AG04450 (cell line): ENCODE results near the gene MTURN. TPM values are rescaled to one million over a fixed set of nuclear protein-coding genes. Genes with fewer than 3 reads are reported as not detected.

ENCODE experiments used
- CTCF ChIA-PET: fragments of 300-600, 350-600 bp; formaldehyde crosslinking; extraction: SDS; loops from one replicate; lab custom pipeline; 2022; ENCODE audit warnings: antibody characterized with exemption, inconsistent platforms; lab: Charles Lee
- POLR2A ChIA-PET: fragments of 350-600 bp; formaldehyde crosslinking; extraction: SDS; loops from one replicate; lab custom pipeline; 2021; ENCODE audit warnings: antibody characterized with exemption, inconsistent platforms; lab: Yijun Ruan, JAX
- DNase-seq: peaks from one replicate; pipeline ENCODE4 v3.0.0-alpha.2; 2011; ENCODE audit warnings: low read depth, low spot score
- H3K27ac ChIP-seq: one replicate; pipeline ENCODE4 v1.5.1; 2012; ENCODE audit warnings: low read depth, low read length, control low read depth
- H3K27me3 ChIP-seq: one replicate; pipeline ENCODE4 v1.6.0; 2012; ENCODE audit warnings: low read length; ENCODE audit not compliant: control insufficient read depth, insufficient read depth
- H3K4me3 ChIP-seq: 2 replicates; pipeline ENCODE4 v1.5.1; 2011; ENCODE audit warnings: mild to moderate bottlenecking, low read depth, low read length, control low read depth
- H3K9me3 ChIP-seq: 2 replicates; pipeline ENCODE4 v1.5.1; 2012; ENCODE audit warnings: low read length; ENCODE audit not compliant: control insufficient read depth, insufficient read depth
- CTCF ChIP-seq: IDR thresholded peaks from 2 replicates; pipeline ENCODE4 v1.5.1; 2011; ENCODE audit warnings: low read depth, low read length, control low read depth, inconsistent platforms
- polyA plus RNA-seq: library from polyadenylated mRNA; depleted of rRNA; stranded (reverse); fragments of >200 nt; gene quantifications from 2 replicates; pipeline ENCODE4 v1.2.3, GENCODE V29; 2011

The MTURN gene
- polyA plus RNA-seq, 1 experiment: 6.7 TPM

GRCh38 chr7:30175636-30176147 lies 40.9 kb downstream of the MTURN start:
- CTCF ChIA-PET: interaction anchor here (1.8 to 2.4 kb wide), 2 partner anchors 11 to 388 kb away, joined by 4 to 10 read pairs; no protein-coding TSS in a partner anchor
- no peak for DNase-seq
- H3K4me3 ChIP-seq: no peak overlapping the region
- no peak overlapping the region for H3K27ac ChIP-seq
- POLR2A ChIA-PET: no interaction called here
- no peaks in the 10 kb centered on the region for H3K27me3 ChIP-seq
- H3K9me3 ChIP-seq: no peaks in the 10 kb centered on the region
- TF ChIP-seq CTCF: no peak

GRCh38 chr7:30176463-30177109 lies 41.8 kb downstream of the MTURN start:
- ChIA-PET POLR2A (no interaction called here), CTCF (no interaction called here)
- H3K27me3 ChIP-seq: no peaks in the 10 kb centered on the region
- H3K9me3 ChIP-seq: no peaks in the 10 kb centered on the region
- no peak overlapping the region for H3K4me3 ChIP-seq
- TF ChIP-seq CTCF: no peak
- DNase-seq: no peak
- H3K27ac ChIP-seq: no peak overlapping the region

GRCh38 chr7:30177186-30177585 lies 42.4 kb downstream of the MTURN start:
- no peak for DNase-seq
- POLR2A ChIA-PET: no interaction called here
- H3K27ac ChIP-seq: no peak overlapping the region
- no peak for TF ChIP-seq CTCF
- no peaks in the 10 kb centered on the region for H3K9me3 ChIP-seq
- no peak overlapping the region for H3K4me3 ChIP-seq
- CTCF ChIA-PET: interaction anchor here (2.5 kb wide), 1 partner anchor 13 kb away, joined by 7 read pairs; no protein-coding TSS in a partner anchor
- no peaks in the 10 kb centered on the region for H3K27me3 ChIP-seq

- CTCF ChIA-PET: interaction anchor here (0.7 to 2.5 kb wide), 2 partner anchors 14 to 88 kb away, joined by 3 to 7 read pairs; no protein-coding TSS in a partner anchor
- no peak overlapping the region for H3K27ac ChIP-seq
These were observed 43.2 kb downstream of the MTURN start for GRCh38 chr7:30177965-30178364.

More at GRCh38 chr7:30177965-30178364, 43.2 kb downstream of the MTURN start:
- Histone ChIP-seq H3K9me3 (no peaks in the 10 kb centered on the region), H3K27me3 (no peaks in the 10 kb centered on the region), H3K4me3 (no peak overlapping the region)
- POLR2A ChIA-PET: no interaction called here
- no peak for DNase-seq
- TF ChIP-seq CTCF: no peak
